NCI-H2171 treated with DMSO at 0.1 percent for 48 hours (cell line): Measurements from ENCODE around the gene SH3BP4.

Source experiments
- DNase-seq: peaks from one replicate; lab custom pipeline; 2025; lab: John Stamatoyannopoulos, UW

SH3BP4 gene

DNA sequence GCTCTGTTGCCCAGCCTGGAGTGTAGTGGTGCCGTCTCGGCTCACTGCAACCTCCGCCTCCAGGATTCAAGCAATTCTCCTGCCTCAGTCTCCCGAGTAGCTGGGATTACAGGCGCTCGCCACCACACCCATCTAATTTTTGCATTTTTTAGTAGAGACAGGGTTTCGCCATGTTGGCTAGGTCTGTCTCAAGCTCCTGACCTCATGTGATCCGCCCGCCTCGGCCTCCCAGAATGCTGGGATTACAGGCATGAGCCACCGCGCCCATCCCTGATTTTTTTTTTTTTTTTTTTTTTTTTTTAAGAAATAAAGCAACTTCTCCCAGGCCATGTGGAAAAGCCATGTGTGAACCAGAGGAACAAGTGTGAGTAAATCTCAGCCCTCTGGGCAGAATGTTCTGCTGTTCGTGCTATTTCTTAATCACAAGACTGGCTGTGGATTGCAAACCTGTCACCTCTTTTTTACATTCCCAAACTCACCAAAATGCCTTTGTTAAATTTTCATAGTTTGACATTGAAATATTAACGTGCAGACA, 6.4 kb upstream of the SH3BP4 start:
- no peak for DNase-seq

GRCh38 chr2:234947556-234947955, 4.3 kb upstream of the SH3BP4 start:
- DNase-seq = no peak

- DNase-seq = no peak
Measured at GRCh38 chr2:234949762-234950434, 1.9 kb upstream of the SH3BP4 start.

DNA sequence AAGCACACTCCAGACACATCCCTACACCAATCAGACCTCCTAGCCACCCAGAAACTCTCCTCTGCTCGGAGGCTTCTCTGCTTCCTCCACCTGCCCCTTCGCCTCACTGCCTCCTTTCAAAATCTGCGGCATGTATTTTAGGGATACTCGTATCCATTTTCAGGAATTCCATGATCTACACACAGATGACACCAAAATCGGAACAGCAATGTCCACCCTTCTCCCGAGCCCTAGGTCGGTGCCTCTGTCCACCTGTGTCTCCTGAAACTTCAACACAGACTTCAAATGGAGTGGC, 1.4 kb upstream of the SH3BP4 start:
- no peak for DNase-seq

GRCh38 chr2:234950730-234951663, 820 bp upstream of the SH3BP4 start:
- no peak for DNase-seq

GRCh38 chr2:234952270-234953115, 676 bp downstream of the SH3BP4 start:
- no peak for DNase-seq

DNA sequence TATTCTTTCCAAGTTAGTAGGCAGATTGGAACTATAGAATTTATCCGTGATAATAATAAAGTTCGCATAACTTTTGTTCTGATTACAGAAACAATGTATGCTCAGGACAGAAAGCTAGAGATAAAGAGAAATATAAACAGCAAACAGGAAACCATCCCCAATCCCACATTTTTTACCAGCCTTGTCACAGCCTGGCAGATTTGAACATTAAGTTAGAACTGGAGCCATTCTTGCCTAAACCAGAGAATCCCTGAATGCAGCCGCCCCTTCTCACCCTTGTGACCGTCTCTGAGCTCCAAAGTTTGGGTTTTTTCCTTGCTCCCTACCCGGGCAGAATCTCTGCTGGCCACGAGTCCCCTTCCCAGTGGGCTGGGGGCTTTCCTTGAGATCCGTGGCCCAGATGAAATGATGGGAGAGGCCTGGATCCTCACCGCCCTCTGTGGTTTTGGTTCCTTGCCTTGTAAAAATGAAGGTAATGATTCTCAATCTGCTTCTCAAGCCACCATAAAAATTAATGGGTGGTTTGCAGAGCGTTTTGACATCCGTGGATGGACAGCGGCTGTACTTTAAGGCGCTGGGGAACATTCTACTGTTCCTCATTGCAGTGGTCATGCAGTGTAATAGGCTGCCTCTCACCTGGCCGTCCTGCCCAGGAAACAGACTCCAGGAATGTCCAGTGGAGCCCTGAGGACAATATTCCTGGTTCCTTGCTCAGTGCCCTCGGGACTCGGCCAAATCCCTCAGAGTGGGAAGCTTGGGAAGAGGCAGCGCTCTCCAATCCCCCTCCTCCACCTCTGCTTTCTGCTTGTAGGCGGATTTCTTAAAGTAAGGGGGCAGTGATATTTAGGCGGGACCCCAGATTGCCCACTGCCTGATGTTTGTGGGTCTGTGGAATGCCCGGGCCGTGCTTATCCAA, 1.6 kb downstream of the SH3BP4 start:
- DNase-seq = no peak

DNA sequence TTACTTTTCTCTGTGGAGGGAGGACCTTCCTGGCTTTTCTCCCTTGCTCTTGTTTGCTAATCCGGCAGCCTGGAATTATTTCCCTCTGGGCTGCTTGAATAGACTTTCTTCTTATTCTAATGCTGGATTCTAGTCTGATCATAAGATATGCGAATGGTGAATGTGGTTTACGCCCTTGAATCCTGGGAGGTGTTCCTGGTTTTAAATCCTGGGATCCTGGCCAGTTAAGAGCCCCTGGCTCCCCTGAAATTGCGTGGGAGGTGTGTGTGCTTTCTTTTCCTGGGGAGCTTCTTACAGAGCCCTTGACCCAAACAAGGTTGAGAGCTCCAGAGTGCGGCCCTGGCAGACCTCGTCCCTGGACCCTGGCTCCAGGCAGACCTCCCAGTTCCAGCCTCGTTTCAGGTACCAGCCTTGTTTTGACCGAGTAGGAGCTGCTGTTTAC, 2.8 kb downstream of the SH3BP4 start:
- DNase-seq = no peak

- no peak for DNase-seq
Measured at GRCh38 chr2:234955091-234955591, 3.3 kb downstream of the SH3BP4 start.

- DNase-seq = no peak
Measured at GRCh38 chr2:234955971-234956509, 4.2 kb downstream of the SH3BP4 start.

- DNase-seq = no peak
Measured at GRCh38 chr2:234957834-234958135, 6.0 kb downstream of the SH3BP4 start.

- no peak for DNase-seq
Measured at GRCh38 chr2:234958311-234958710, 6.5 kb downstream of the SH3BP4 start.

DNA sequence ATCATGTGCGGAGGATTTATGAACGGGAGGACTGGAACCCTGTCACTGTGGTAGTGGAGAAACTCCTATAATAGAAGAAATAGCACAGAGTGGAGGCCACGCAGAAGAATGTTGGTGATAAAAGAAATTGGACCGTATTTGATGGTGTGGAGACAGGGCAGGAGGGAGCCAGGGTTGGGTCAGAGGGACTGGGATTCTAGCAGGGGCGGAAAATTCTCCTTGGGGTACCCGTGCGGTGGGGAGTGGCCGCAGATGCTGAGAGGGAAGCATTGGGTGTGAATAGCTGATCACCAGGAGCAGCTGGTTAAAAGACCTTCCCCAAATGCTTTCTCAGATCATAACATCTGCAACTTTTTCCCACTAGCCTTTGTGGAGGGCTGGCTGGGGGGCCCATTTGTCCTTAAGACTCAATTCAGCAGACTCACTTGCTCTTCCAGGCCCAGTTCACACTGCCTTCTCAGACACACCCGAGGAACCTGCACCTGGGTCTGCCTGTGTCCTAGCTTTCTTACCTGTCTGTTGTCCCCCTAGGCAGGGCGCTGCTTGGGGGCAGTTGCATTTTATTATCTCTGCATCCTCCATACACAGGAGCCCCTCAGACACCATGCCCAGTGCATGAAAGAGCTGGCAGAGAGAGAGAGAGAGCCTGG, 7.1 kb downstream of the SH3BP4 start:
- DNase-seq = no peak

DNA sequence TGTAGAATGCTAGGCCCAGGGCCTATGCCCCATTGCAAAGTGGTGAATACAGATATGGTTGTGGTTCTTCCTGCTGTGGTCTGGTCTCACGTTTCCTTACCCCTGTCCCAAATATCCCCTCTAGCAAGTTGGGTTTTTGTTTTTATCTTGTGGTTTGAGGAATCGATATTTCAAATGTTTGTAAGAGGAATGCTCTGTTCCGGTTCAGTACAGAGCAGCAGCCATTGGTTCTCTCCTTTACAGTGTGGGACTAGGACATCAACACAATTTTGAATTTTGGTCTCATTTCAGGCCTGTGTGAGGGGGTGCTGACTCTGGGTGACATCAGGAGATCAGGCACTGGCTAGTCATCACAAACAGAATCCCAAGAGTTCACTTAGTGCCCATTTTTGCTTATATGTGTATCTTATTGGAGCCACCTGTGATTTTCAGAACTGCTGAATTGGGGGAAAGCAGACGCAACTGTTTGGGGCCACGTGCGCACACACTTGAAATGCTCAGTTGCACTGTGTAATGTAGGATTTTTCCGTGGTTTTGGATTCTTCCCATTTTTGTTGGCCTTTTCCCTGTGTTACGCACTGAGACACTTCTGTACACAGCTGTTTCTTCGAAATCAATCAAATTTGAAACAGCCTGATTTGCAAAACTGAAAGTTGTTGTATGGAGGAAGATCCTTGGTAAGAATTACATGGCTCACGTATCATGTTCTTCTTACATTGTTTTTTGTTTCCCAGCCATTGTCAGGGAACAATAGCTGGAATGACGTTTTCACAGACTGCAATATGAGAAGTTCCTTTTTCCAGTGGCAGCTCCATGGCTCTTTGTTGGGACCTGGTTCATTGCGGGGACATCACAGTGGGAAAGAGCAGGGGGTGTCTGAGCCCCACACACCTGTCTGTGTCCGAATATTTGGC, 8.6 kb downstream of the SH3BP4 start:
- DNase-seq = no peak

- no peak for DNase-seq
Measured at GRCh38 chr2:234961784-234962183, 10.0 kb downstream of the SH3BP4 start.

DNA sequence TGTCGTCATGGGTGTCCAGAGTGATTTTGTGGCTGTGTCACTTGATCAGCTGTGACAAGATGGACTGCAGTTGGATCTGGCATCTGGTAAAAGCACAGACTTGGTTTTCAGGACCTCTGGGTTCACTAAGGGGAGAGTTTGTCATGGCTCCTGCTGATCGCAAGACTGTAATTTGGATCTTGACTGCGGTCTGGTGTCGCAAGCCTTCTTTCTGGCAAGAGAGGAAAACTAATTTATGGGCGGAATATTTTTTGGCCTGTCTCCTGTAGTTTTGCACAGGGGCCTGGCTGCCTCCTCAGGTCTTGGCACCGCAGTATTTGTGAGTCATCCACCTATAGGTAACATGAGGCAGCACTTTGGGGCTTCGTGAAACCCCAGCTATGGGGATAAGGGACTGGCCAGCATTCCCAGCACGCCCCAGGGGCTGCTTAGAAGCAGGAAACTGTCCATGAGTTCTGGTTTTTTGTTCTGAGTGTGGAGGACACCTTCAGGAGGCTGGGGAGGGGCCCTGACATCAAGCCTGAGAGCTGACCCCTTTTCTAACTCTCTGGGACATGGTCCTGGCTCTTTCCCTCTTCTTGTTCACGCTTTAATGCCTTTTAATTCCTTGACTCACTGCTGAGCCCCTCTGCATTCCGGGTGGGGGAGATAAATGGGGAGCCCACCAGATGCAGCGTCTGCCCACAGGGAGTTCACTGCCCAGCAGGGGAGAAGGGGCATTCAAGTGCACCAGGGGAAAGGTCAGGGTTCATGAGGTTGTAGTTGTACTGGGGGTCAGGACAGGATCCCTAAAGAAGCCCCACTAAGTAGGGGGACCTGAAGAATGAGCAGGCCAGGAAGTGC, 12.2 kb downstream of the SH3BP4 start:
- no peak for DNase-seq

GRCh38 chr2:234964631-234965461, 13.0 kb downstream of the SH3BP4 start:
- DNase-seq = no peak
